Neuron (in vitro differentiated cells): ENCODE results near the gene OSBPL3.

Experiments
- H2AFZ ChIP-seq: one replicate; pipeline ENCODE4 v1.6.1; 2013; ENCODE audit warnings: low read depth, mild to moderate bottlenecking, inconsistent platforms, low read length, moderate library complexity
- H3K27me3 ChIP-seq: one replicate; pipeline ENCODE4 v1.6.1; 2013; ENCODE audit warnings: low read length; ENCODE audit not compliant: insufficient read depth
- H3K36me3 ChIP-seq: one replicate; pipeline ENCODE4 v1.6.1; 2013; ENCODE audit warnings: low read length; ENCODE audit not compliant: insufficient read depth
- H3K4me1 ChIP-seq: one replicate; pipeline ENCODE4 v1.6.1; 2013; ENCODE audit warnings: low read length; ENCODE audit not compliant: insufficient read depth
- H3K4me3 ChIP-seq: 2 replicates; pipeline ENCODE4 v1.5.1; 2013; ENCODE audit warnings: mild to moderate bottlenecking, low read length, moderate library complexity
- H3K9me3 ChIP-seq: one replicate; pipeline ENCODE4 v1.6.1; 2013; ENCODE audit warnings: low read length

Gene OSBPL3

GRCh38 chr7:24764011-24764410 lies 216.0 kb downstream of the OSBPL3 start:
- H3K4me3 ChIP-seq, result no peak overlapping the region
- no peaks in the 10 kb centered on the region for H3K9me3 ChIP-seq
- no peaks in the 10 kb centered on the region for H3K27me3 ChIP-seq
- no peak overlapping the region for H2AFZ ChIP-seq
- H3K4me1 ChIP-seq, result no peaks in the 10 kb centered on the region
- H3K36me3 ChIP-seq, result no peaks in the 10 kb centered on the region

GRCh38 chr7:24763303-24763901 lies 216.6 kb downstream of the OSBPL3 start:
- Histone ChIP-seq H2AFZ (no peak overlapping the region), H3K36me3 (no peaks in the 10 kb centered on the region), H3K4me3 (no peak overlapping the region), H3K4me1 (no peaks in the 10 kb centered on the region), H3K27me3 (no peaks in the 10 kb centered on the region), H3K9me3 (no peaks in the 10 kb centered on the region)

GRCh38 chr7:24762771-24763170 lies 217.2 kb downstream of the OSBPL3 start:
- Histone ChIP-seq H3K9me3 (no peaks in the 10 kb centered on the region), H2AFZ (no peak overlapping the region), H3K27me3 (no peaks in the 10 kb centered on the region), H3K36me3 (no peaks in the 10 kb centered on the region), H3K4me3 (no peak overlapping the region), H3K4me1 (peaks cover 3% of the 10 kb centered on the region)

- Histone ChIP-seq H2AFZ (no peak overlapping the region), H3K4me3 (no peak overlapping the region), H3K4me1 (peaks cover 11% of the 10 kb centered on the region), H3K36me3 (no peaks in the 10 kb centered on the region), H3K9me3 (no peaks in the 10 kb centered on the region), H3K27me3 (no peaks in the 10 kb centered on the region)
Observed at GRCh38 chr7:24760968-24761367, 219.0 kb downstream of the OSBPL3 start.

GRCh38 chr7:24757353-24758275 lies 222.4 kb downstream of the OSBPL3 start, which contains the start of gene GSDME:
Gene GSDME, minus strand, starts transcription at chr7:24757464. Its CDS starts 7,690 bp downstream, at chr7:24749774.
- Histone ChIP-seq H3K36me3 (no peaks in the 10 kb centered on the region), H3K4me1 (peaks cover 11% of the 10 kb centered on the region), H3K9me3 (no peaks in the 10 kb centered on the region), H3K4me3 (peak within 1 kb of the TSS; percentile 65), H2AFZ (peak within 1 kb of the TSS; percentile 99), H3K27me3 (no peaks in the 10 kb centered on the region)

GRCh38 chr7:24756545-24757352 lies 223.2 kb downstream of the OSBPL3 start:
- peaks cover 11% of the 10 kb centered on the region for H3K4me1 ChIP-seq
- no peaks in the 10 kb centered on the region for H3K9me3 ChIP-seq
- peak overlapping the region; percentile 99 for H2AFZ ChIP-seq
- H3K36me3 ChIP-seq, result no peaks in the 10 kb centered on the region
- no peaks in the 10 kb centered on the region for H3K27me3 ChIP-seq
- peak overlapping the region; percentile 65 for H3K4me3 ChIP-seq

GRCh38 chr7:24755541-24756407 lies 224.2 kb downstream of the OSBPL3 start:
- peaks cover 11% of the 10 kb centered on the region for H3K4me1 ChIP-seq
- peak overlapping the region; percentile 99 for H2AFZ ChIP-seq
- no peaks in the 10 kb centered on the region for H3K9me3 ChIP-seq
- H3K27me3 ChIP-seq, result no peaks in the 10 kb centered on the region
- peak overlapping the region; percentile 65 for H3K4me3 ChIP-seq
- no peaks in the 10 kb centered on the region for H3K36me3 ChIP-seq

GRCh38 chr7:24754906-24755506 lies 225.0 kb downstream of the OSBPL3 start:
- Histone ChIP-seq H3K4me1 (peaks cover 11% of the 10 kb centered on the region), H3K9me3 (no peaks in the 10 kb centered on the region), H3K27me3 (no peaks in the 10 kb centered on the region), H3K36me3 (no peaks in the 10 kb centered on the region), H2AFZ (no peak overlapping the region), H3K4me3 (no peak overlapping the region)

- no peaks in the 10 kb centered on the region for H3K36me3 ChIP-seq
- no peaks in the 10 kb centered on the region for H3K27me3 ChIP-seq
- H3K4me1 ChIP-seq, result peaks cover 7% of the 10 kb centered on the region
- H3K9me3 ChIP-seq, result no peaks in the 10 kb centered on the region
- H3K4me3 ChIP-seq, result no peak overlapping the region
- no peak overlapping the region for H2AFZ ChIP-seq
Observed at GRCh38 chr7:24752073-24752800, 227.7 kb downstream of the OSBPL3 start.

- Histone ChIP-seq H3K9me3 (no peaks in the 10 kb centered on the region), H3K27me3 (no peaks in the 10 kb centered on the region), H3K36me3 (peaks cover 5% of the 10 kb centered on the region), H3K4me1 (peaks cover 6% of the 10 kb centered on the region), H3K4me3 (no peak overlapping the region), H2AFZ (no peak overlapping the region)
Observed at GRCh38 chr7:24751484-24751883, 228.5 kb downstream of the OSBPL3 start.

GRCh38 chr7:24750441-24751055 lies 229.4 kb downstream of the OSBPL3 start:
- Histone ChIP-seq H3K4me1 (no peaks in the 10 kb centered on the region), H3K4me3 (no peak overlapping the region)

More at GRCh38 chr7:24750441-24751055, 229.4 kb downstream of the OSBPL3 start:
- H3K9me3 ChIP-seq, result no peaks in the 10 kb centered on the region
- H3K36me3 ChIP-seq, result peaks cover 5% of the 10 kb centered on the region
- H2AFZ ChIP-seq, result no peak overlapping the region
- no peaks in the 10 kb centered on the region for H3K27me3 ChIP-seq
